ENCODE measurements around the gene AKR7A2.
A peak's percentile ranks its signal among the peaks of the same experiment; 100 is the strongest.
"Not testable (repeated sequence)": the region's sequence is repeated elsewhere in the genome, so short reads cannot be mapped to it uniquely, and the experiment has no call there.

Gene AKR7A2

GRCh38 chr1:19294638-19295037 is 17.3 kb downstream of the AKR7A2 start:
- DNase-seq: no peak

GRCh38 chr1:19289244-19289643 is 22.7 kb downstream of the AKR7A2 start:
- DNase-seq: no peak

GRCh38 chr1:19288324-19289241 is 23.4 kb downstream of the AKR7A2 start, which contains the start of gene AKR7A3:
TSS of gene AKR7A3 (minus strand) at chr1:19288770. CDS start at chr1:19288709, 61 bp downstream.
- peak; percentile 68 to 73 for DNase-seq

- no peak for DNase-seq
These were observed 24.3 kb downstream of the AKR7A2 start for GRCh38 chr1:19287436-19288185.

GRCh38 chr1:19285807-19286206 is 26.1 kb downstream of the AKR7A2 start:
- not testable (repeated sequence) for DNase-seq

- not testable (repeated sequence) for DNase-seq
These were observed 26.6 kb downstream of the AKR7A2 start for GRCh38 chr1:19285366-19285765.

GRCh38 chr1:19284881-19285280 is 27.1 kb downstream of the AKR7A2 start:
- DNase-seq: no peak

- no peak for DNase-seq
These were observed 28.1 kb downstream of the AKR7A2 start for GRCh38 chr1:19283891-19284290.

GRCh38 chr1:19274636-19275035 is 37.3 kb downstream of the AKR7A2 start:
- DNase-seq: no peak

- DNase-seq: not testable (repeated sequence)
These were observed 38.0 kb downstream of the AKR7A2 start for GRCh38 chr1:19273844-19274531.

- no peak for DNase-seq
These were observed 38.7 kb downstream of the AKR7A2 start for GRCh38 chr1:19273106-19273843.

GRCh38 chr1:19272064-19272463 is 39.9 kb downstream of the AKR7A2 start:
- DNase-seq: no peak

GRCh38 chr1:19270343-19270730 is 41.6 kb downstream of the AKR7A2 start:
- DNase-seq: not testable (repeated sequence)

- not testable (repeated sequence) for DNase-seq
These were observed 42.3 kb downstream of the AKR7A2 start for GRCh38 chr1:19269427-19270342.

- DNase-seq: no peak
These were observed 43.5 kb downstream of the AKR7A2 start for GRCh38 chr1:19268445-19268844.

- DNase-seq: no peak
These were observed 49.2 kb downstream of the AKR7A2 start for GRCh38 chr1:19262744-19263143.

GRCh38 chr1:19262047-19262446 is 49.9 kb downstream of the AKR7A2 start:
- no peak for DNase-seq

GRCh38 chr1:19260211-19261138 is 51.5 kb downstream of the AKR7A2 start:
- DNase-seq: no peak

- DNase-seq: no peak
These were observed 53.6 kb downstream of the AKR7A2 start for GRCh38 chr1:19258353-19258752.

Data from activated CD4-positive, alpha-beta T cell treated with anti-CD3 and anti-CD28 coated beads, Interleukin-2, amount 50 U/mL, for 48 hours (primary cell).